ENCODE data around the gene AKR1E2.
A peak's percentile ranks its signal among the peaks of the same experiment; 100 is the strongest.

The AKR1E2 gene

DNA sequence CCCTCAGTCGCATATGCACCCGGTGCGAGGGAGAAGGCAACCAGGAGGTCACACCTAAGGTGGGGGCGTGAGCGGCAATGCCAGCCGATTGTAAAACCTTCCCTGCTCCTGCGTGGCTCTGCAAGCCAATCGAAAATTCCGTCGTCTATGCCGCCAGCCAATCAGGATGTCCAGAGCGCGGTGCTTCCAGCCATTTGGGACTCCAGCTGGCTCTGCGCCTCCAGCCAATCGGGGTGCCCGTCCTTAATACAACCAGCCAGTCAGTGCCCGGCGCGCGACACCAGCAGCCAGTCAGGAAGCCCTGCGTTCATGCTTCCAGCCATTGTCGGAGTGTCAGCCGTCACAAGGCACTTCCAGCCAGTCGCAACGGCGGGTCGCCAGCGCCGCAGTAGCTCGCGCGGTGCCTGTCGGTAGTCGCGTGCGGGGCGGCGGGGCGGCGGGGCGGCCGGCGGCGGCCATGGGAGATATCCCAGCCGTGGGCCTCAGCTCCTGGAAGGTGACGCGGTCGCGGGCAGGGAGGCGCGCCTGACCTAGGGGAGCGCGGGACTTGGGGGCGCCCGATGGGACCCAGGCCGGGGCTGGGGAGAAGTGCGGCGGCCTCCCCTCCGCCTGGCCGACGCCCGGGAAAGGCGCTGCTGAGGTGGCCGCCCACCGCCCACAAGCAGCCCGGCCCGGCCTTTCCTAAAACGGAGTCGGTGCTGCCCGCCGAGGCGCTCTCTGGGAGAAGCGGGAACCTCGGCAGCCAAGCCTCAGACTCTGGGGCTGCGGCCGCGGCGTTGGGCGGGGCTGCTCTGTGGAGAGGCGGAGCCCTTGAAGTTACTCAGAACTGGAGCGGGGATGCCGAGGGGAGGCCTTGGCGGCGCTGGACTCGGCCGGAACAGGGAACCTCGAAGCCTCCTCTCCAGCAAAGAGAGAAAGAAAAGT lies at the start of gene AKR1E2:
Gene AKR1E2 (plus strand): TSS at position 340 of the 924 bp plus-strand sequence. CDS start 118 bp downstream, at position 458.
- ATAC-seq (replicated peaks) (peak; percentile 91 to 93), DNase-seq (peak; percentile 69)
- peak within 1 kb of the TSS; percentile 85 for H3K4me3 Mint-ChIP-seq
- peaks cover 6 to 14% of the 10 kb centered on the region in 2 donors for H3K4me1 Mint-ChIP-seq
- peaks cover 4% of the 10 kb centered on the region in 2 donors for H3K9me3 Mint-ChIP-seq
- peaks cover 1 to 4% of the 10 kb centered on the region in 2 donors for H3K36me3 Mint-ChIP-seq
- peaks cover 57 to 80% of the 10 kb centered on the region in 2 donors for H3K27me3 Mint-ChIP-seq
- H3K27ac Mint-ChIP-seq: peak within 1 kb of the TSS; percentile 90

DNA sequence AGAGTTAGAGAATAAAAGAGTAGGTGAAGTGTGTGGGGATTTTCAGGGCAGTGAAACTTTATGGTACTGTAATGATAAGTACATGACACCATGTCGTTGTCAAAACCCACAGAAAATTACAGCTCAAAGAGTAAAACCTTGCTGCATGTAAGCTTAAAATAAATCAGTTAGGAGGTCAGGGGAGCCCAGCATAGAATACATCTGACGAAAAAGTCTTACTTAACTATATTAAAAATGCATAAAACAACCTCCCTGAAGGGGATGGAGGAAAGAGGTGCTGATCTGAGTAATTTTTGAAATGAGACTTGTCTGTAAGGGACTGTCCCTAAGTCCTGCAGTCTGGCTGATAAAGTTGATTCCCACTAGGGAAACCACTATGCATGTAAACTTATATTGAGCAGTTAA lies 49.8 kb upstream of the AKR1E2 start:
- Mint-ChIP-seq H3K27ac (no peak overlapping the region), H3K4me1 (peaks cover 5 to 8% of the 10 kb centered on the region in 2 donors), H3K9me3 (no peaks in the 10 kb centered on the region), H3K36me3 (no peaks in the 10 kb centered on the region), H3K4me3 (no peak overlapping the region), H3K27me3 (peaks cover 8 to 21% of the 10 kb centered on the region in 2 donors)
- DNase-seq: no peak
- ATAC-seq (replicated peaks): peak; percentile 89 to 90

DNA sequence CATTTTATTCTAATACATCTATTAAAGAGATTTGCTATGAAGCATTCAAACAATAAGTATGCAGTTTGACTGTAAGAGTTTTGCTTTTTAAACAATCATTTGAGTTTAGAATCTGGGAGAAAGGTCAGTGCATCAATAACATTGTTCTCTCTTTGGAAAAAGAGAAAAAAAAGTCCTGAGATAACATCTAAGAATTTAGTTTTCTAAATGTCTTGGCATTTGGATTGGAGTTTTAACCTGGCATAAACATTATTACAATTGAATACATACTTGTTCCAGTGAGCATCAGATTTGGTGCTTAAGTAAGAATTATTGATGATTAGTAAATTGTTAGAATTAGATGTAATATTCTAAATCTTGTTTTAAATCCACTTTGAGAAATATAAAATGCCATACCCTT lies 47.2 kb upstream of the AKR1E2 start:
- no peaks in the 10 kb centered on the region for H3K36me3 Mint-ChIP-seq
- no peak overlapping the region for H3K4me3 Mint-ChIP-seq
- H3K4me1 Mint-ChIP-seq: peaks cover 5 to 8% of the 10 kb centered on the region in 2 donors
- peaks cover 0 to 8% of the 10 kb centered on the region in 2 donors for H3K27me3 Mint-ChIP-seq
- DNase-seq: no peak
- no peaks in the 10 kb centered on the region for H3K9me3 Mint-ChIP-seq
- no peak for ATAC-seq (replicated peaks)
- H3K27ac Mint-ChIP-seq: no peak overlapping the region

DNA sequence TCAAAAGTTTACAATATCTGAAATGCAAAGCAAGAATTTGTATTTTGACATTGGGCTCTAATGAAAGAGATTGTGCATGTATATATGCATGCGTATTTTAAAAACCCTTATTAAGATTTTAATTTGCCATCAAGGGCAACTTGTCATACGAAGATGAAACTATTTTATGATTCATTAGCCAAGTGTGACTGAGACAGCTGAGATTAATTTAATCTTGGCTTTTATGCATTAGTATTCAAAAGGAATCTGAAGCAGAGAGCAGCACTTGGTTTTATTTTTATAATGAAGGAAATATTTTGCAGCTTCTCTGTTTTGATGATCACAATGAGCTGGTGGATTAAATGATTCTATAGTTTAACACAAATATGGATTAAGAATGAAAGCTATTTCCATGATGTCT lies 45.9 kb upstream of the AKR1E2 start:
- peaks cover 0 to 7% of the 10 kb centered on the region in 2 donors for H3K27me3 Mint-ChIP-seq

DNA sequence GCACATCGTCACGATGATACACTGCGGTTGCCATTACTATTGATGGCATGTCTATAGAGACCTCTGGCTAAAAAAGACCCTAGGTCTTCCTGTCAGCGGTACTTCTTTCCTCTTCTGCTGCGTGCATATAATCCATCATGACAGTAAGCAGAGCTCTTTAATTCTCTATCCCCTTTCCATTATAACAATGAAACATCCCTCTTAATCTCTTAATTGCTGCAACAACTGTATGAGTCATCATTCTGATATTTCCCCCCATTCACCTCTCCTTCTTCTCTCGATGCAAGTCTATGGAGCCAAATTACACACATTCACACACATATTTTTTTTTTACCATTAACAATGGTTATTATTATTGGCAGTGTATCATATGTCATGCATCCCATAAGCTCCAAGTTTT lies 45.2 kb upstream of the AKR1E2 start:
- DNase-seq: no peak
- peaks cover 0 to 7% of the 10 kb centered on the region in 2 donors for H3K27me3 Mint-ChIP-seq

More for the DNA sequence above, 45.9 kb upstream of the AKR1E2 start:
- H3K4me1 Mint-ChIP-seq: peaks cover 5 to 8% of the 10 kb centered on the region in 2 donors
- no peak overlapping the region for H3K4me3 Mint-ChIP-seq
- no peaks in the 10 kb centered on the region for H3K9me3 Mint-ChIP-seq
- no peaks in the 10 kb centered on the region for H3K36me3 Mint-ChIP-seq
- DNase-seq: no peak
- ATAC-seq (replicated peaks): no peak
- H3K27ac Mint-ChIP-seq: no peak overlapping the region

DNA sequence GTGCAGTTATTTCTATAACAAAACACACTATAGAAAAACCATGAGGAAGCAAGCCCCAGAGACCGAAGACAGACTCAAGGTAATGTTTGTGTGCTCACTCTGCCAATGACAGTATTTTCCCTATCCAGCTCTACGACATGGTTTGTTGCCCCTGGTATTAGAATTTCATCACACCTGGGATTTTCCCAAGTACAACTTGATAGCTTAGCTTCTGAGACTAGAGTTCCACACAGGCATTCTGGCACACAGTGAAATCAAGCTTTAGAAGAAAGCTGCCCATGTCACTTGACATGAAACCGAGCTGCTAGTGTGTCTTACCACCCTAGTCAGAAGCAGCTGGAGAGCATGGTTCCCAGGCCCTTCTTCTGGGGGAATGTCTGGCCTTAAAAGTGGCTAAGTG lies 44.1 kb upstream of the AKR1E2 start:
- Mint-ChIP-seq H3K27ac (no peak overlapping the region), H3K27me3 (peaks cover 0 to 8% of the 10 kb centered on the region in 2 donors), H3K36me3 (no peaks in the 10 kb centered on the region), H3K4me1 (no peaks in the 10 kb centered on the region), H3K4me3 (no peak overlapping the region), H3K9me3 (no peaks in the 10 kb centered on the region)
- no peak for DNase-seq
- no peak for ATAC-seq (replicated peaks)

More for the DNA sequence above, 45.2 kb upstream of the AKR1E2 start:
- H3K4me3 Mint-ChIP-seq: no peak overlapping the region
- H3K4me1 Mint-ChIP-seq: peaks cover 5 to 7% of the 10 kb centered on the region in 2 donors
- H3K36me3 Mint-ChIP-seq: no peaks in the 10 kb centered on the region
- no peak overlapping the region for H3K27ac Mint-ChIP-seq
- no peaks in the 10 kb centered on the region for H3K9me3 Mint-ChIP-seq
- no peak for ATAC-seq (replicated peaks)

DNA sequence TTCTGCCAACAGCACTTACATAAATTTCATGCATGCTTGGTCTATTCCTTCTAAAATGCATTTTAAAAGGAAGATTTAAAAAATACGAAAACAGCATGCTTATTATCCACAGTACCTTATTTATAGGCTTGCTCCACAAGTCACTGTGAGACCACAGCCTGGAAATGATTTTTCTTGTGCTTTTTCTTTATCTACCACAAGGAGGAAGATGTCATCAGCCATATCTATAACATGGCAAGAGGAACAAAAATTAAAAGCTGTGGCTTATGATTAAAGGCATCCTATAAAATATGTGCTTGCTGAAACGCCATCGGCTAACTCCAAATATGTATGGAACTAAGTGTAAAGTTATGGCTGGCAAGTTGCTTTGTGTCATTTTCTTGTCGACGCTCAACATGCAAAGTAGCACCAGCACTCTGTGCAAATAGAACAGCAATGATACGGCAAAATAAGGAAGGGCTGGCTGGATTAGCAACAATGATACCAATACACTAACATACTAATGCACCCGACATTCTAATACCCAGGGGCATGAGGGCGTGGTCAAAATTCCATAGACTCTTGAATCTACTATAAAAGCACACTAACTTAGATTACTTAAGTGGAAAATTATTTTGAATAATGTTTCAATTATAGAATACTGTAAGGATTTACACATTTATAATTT lies 41.2 kb upstream of the AKR1E2 start:
- no peaks in the 10 kb centered on the region for H3K4me1 Mint-ChIP-seq
- H3K4me3 Mint-ChIP-seq: no peak overlapping the region
- no peak overlapping the region for H3K27ac Mint-ChIP-seq
- H3K36me3 Mint-ChIP-seq: no peaks in the 10 kb centered on the region
- ATAC-seq (replicated peaks) (no peak), DNase-seq (no peak)
- H3K27me3 Mint-ChIP-seq: peaks cover 0 to 8% of the 10 kb centered on the region in 2 donors
- no peaks in the 10 kb centered on the region for H3K9me3 Mint-ChIP-seq

DNA sequence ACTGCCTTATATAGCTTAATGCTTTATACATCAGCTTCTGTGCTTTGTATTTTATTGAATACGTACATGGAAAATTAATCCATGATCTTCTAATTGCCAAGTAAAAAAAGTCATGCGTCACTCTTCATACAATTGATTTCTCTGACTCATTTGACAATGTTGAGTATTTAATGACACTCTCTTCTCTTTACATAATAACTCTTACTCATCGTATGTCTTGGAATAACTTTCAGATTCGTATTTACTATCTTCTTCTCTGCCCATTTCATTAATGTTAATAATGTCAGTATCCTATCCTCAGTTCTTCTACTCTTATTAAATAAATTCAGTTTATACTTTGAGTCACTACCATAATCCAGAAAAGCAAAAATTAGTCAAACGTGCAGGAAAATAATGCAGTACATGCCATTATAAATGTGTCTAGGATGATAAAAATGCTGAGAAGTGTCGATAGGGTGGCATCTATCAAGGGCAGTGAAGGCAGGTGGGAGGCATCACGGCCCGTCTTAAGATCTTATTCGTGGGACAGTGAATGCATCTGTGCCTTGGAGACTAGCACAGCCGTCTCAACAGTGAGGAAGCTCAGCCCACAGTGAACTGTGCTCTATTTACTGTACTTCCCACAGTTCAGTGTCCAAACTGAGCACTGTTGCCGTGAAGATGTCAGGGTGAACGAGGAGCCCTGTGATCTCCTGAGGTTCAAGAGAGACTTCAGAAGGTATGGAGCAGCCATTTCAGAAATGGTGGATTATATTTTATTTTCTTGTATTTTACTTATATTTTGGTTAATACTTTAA lies 39.8 kb upstream of the AKR1E2 start:
- H3K4me1 Mint-ChIP-seq: no peaks in the 10 kb centered on the region
- H3K27ac Mint-ChIP-seq: no peak overlapping the region
- no peaks in the 10 kb centered on the region for H3K36me3 Mint-ChIP-seq
- ATAC-seq (replicated peaks) (no peak), DNase-seq (no peak)
- peaks cover 0 to 8% of the 10 kb centered on the region in 2 donors for H3K27me3 Mint-ChIP-seq
- no peaks in the 10 kb centered on the region for H3K9me3 Mint-ChIP-seq
- H3K4me3 Mint-ChIP-seq: no peak overlapping the region

DNA sequence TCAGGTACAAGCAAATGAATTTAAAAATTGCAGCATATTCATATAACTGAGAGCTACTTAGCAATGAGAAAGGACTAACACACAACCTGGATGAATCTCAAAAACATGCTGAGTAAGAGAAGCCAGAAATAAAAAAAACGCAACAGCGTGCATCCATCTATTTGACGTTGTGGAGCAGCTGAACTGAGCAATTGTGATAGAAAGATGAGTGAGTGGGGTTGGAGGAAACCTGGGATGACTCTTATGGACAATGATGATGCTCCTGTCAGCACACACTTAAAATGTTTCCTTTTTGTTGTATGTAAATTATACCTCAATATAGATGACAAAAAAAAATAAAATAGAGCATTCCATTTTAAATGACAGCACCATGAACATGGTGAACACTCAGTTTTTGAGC lies 36.0 kb upstream of the AKR1E2 start:
- peaks cover 0 to 5% of the 10 kb centered on the region in 2 donors for H3K4me1 Mint-ChIP-seq
- DNase-seq (no peak), ATAC-seq (replicated peaks) (no peak)
- no peaks in the 10 kb centered on the region for H3K9me3 Mint-ChIP-seq
- H3K36me3 Mint-ChIP-seq: no peaks in the 10 kb centered on the region
- H3K27ac Mint-ChIP-seq: no peak overlapping the region
- H3K27me3 Mint-ChIP-seq: peaks cover 0 to 4% of the 10 kb centered on the region in 2 donors
- H3K4me3 Mint-ChIP-seq: no peak overlapping the region

DNA sequence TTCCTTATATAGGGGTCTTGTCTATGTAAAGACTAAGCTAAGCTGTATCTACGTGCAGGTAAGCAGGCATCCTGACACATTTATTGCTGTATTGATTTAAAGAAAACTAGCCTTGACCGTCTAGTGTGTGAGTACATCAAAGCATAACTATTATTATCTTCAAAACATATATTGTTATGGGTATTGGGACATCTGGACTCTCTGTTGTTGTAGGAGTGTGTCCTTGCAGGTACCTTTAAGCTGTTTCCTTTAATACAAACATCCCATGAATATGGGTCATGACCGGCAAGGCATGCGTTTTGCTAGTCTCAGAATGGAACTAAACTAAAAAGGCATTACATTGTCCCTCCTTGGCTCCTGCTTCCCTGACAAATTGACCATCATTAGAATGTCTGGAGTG lies 35.1 kb upstream of the AKR1E2 start:
- no peak for DNase-seq
- Mint-ChIP-seq H3K27me3 (peaks cover 0 to 4% of the 10 kb centered on the region in 2 donors), H3K4me3 (no peak overlapping the region), H3K27ac (no peak overlapping the region), H3K4me1 (peaks cover 0 to 5% of the 10 kb centered on the region in 2 donors), H3K9me3 (no peaks in the 10 kb centered on the region), H3K36me3 (no peaks in the 10 kb centered on the region)
- ATAC-seq (replicated peaks): no peak

DNA sequence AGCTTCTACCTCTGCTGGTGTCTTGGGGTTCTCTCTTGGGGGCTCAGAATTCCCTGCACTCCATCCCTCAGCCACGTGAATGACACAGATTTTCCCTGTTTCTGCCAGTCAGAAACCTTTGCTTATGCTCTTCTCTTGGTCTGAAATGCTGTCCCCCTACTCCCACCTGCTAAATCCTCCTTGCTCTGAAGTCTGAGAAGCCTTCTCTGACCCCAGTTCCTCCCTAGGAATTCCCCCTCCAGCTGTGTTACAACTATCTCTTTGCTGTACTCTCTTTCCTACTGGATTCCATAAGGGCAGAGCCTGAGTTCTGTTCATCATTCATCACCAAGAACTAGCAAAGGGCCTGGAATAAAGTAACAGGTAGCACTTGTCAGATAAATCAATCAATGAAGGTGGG lies 33.6 kb upstream of the AKR1E2 start:
- no peak for DNase-seq
- Mint-ChIP-seq H3K4me3 (no peak overlapping the region), H3K9me3 (no peaks in the 10 kb centered on the region), H3K27ac (no peak overlapping the region), H3K36me3 (no peaks in the 10 kb centered on the region), H3K27me3 (no peaks in the 10 kb centered on the region), H3K4me1 (peaks cover 0 to 5% of the 10 kb centered on the region in 2 donors)
- ATAC-seq (replicated peaks): no peak

DNA sequence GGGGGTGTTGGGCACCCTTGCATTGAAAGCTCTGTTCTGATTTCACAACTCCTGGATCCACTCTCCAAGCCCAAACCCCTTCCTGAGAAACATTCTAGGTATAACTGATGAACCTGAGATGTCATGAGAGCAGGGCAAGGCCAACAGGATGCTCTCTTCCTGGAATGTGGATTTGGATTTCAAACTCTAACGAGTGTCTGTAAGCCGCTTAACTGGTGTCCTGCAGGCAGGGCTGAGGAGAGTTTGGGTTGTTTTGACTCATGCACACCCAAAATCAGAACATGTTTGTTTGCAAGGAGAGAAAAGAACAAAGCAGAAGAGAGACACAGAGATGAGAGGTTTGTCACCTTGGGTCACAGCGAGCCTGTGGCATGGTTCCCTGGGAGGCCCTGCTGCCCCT lies 24.6 kb upstream of the AKR1E2 start:
- no peaks in the 10 kb centered on the region for H3K9me3 Mint-ChIP-seq
- H3K27me3 Mint-ChIP-seq: peaks cover 0 to 4% of the 10 kb centered on the region in 2 donors
- DNase-seq (no peak), ATAC-seq (replicated peaks) (no peak)
- H3K4me1 Mint-ChIP-seq: no peaks in the 10 kb centered on the region
- no peak overlapping the region for H3K4me3 Mint-ChIP-seq
- H3K36me3 Mint-ChIP-seq: no peaks in the 10 kb centered on the region
- no peak overlapping the region for H3K27ac Mint-ChIP-seq

DNA sequence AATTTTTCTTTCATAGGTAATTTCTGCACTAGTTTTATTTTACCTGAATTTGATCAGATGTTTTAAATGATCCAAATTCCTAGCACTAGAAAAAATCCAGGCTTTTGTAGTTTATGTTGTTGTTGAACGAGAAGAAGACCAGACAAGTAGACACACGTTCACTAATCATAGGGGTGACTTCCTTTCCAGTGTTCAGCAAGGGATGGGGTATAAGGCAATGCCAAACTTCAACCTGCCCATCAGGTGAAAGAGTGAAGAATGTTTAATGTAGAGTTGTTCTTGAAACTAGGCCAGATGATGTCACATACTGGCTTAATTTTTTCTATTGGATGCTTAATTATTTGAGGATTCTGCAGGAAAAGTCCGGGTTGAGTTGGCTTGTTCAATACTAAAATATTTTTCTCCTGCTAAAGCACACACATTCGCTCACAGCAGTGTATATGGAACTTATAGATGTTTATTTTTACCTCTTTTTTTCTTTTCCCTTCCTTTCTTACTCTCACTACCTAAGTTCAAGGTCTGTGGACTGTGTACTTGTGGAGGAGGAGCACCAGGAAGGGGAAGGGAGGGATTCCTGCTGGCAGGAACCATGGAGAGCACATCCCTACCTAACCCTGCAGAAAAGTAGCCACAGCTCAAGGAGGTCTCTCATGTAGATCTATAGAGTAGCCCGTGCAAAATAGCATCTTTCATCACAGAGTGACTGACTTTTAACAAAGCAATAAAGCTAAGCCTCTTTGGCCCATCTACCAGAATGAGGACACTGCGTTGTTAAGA lies 23.1 kb upstream of the AKR1E2 start:
- peaks cover 0 to under 1% of the 10 kb centered on the region in 2 donors for H3K27me3 Mint-ChIP-seq
- H3K4me1 Mint-ChIP-seq: peaks cover 0 to 5% of the 10 kb centered on the region in 2 donors
- DNase-seq (no peak), ATAC-seq (replicated peaks) (no peak)
- H3K27ac Mint-ChIP-seq: no peak overlapping the region
- no peak overlapping the region for H3K4me3 Mint-ChIP-seq
- no peaks in the 10 kb centered on the region for H3K9me3 Mint-ChIP-seq
- no peaks in the 10 kb centered on the region for H3K36me3 Mint-ChIP-seq
